SK-N-SH (cell line): ENCODE results near the gene TMEM176A. TPM values are rescaled to one million over a fixed set of nuclear protein-coding genes. Genes with fewer than 3 reads are reported as not detected.
"Not testable (repeated sequence)": the region's sequence is repeated elsewhere in the genome, so short reads cannot be mapped to it uniquely, and the experiment has no call there.

Source experiments
- CTCF ChIA-PET: fragments of 300-600, 350-600 bp; formaldehyde crosslinking; extraction: SDS; loops from one replicate; lab custom pipeline; 2021; lab: Yijun Ruan, JAX
- POLR2A ChIA-PET: fragments of 350-600 bp; sonication (Branson Sonifier 250); formaldehyde crosslinking; extraction: SDS; loops from one replicate; lab custom pipeline; 2020; ENCODE audit warnings: antibody characterized with exemption, inconsistent platforms; lab: Yijun Ruan, JAX
- DNase-seq: peaks from one replicate; pipeline ENCODE4 v3.0.0; 2012
- H2AFZ ChIP-seq: fragments of 200-600 bp; sonication (generic); 2 replicates; pipeline ENCODE4 v1.8.1; 2016; ENCODE audit warnings: antibody characterized with exemption, mild to moderate bottlenecking, low read depth
- H3F3A ChIP-seq: fragments of 200-600 bp; sonication (generic); replicated peaks from 2 replicates; pipeline ENCODE3; 2016; ENCODE audit warnings: antibody characterized with exemption, mild to moderate bottlenecking; ENCODE audit not compliant: insufficient read depth
- H3K27ac ChIP-seq, 2 experiments: fragments of 200-500 bp in 1 of 2; fragments of 200-600 bp in 1 of 2; sonication (Bioruptor generic) in 1 of 2; sonication (generic), shearing (Covaris generic) in 1 of 2; 2 replicates each; pipeline versions ENCODE4 v1.5.1 to v1.6.1; 2014 to 2016; ENCODE audit warnings: low read depth in 2 of 2, inconsistent platforms in 1 of 2, low read length in 1 of 2, mild to moderate bottlenecking in 1 of 2, mixed read lengths in 1 of 2
- H3K27me3 ChIP-seq: fragments of 200-600 bp; sonication (generic), shearing (Covaris generic); 2 replicates; pipeline ENCODE4 v1.6.1; 2016; ENCODE audit warnings: mixed run types; ENCODE audit not compliant: insufficient read depth
- H3K36me3 ChIP-seq, 2 experiments: fragments of 200-500 bp in 1 of 2; fragments of 200-600 bp in 1 of 2; sonication (Bioruptor generic) in 1 of 2; sonication (generic) in 1 of 2; replicated peaks in 1 of 2; 2 replicates each; pipeline versions ENCODE3 to v1.5.1; 2014 to 2016; ENCODE audit warnings: low read length in 1 of 2, mild to moderate bottlenecking in 1 of 2; ENCODE audit not compliant: insufficient read depth in 2 of 2, control insufficient read depth in 1 of 2
- H3K4me1 ChIP-seq, 2 experiments: fragments of 200-500 bp in 1 of 2; fragments of 200-600 bp in 1 of 2; sonication (Bioruptor generic) in 1 of 2; sonication (generic), shearing (Covaris generic) in 1 of 2; 2 replicates each; pipeline versions ENCODE4 v1.5.1 to v1.6.1; 2014 to 2016; ENCODE audit warnings: low read depth in 1 of 2, low read length in 1 of 2, mixed run types in 1 of 2; ENCODE audit not compliant: insufficient read depth in 2 of 2, control insufficient read depth in 1 of 2
- H3K4me2 ChIP-seq: fragments of 200-600 bp; sonication (generic), shearing (Covaris generic); 2 replicates; pipeline ENCODE4 v1.6.1; 2017; ENCODE audit warnings: mixed run types
- H3K4me3 ChIP-seq, 2 experiments: fragments of 200-500 bp in 1 of 2; fragments of 200-600 bp in 1 of 2; sonication (Bioruptor generic) in 1 of 2; sonication (generic), shearing (Covaris generic) in 1 of 2; 2 replicates each; pipeline versions ENCODE4 v1.5.1 to v1.8.1; 2014 to 2016; ENCODE audit warnings: low read depth in 2 of 2, inconsistent platforms in 1 of 2, low read length in 1 of 2, mild to moderate bottlenecking in 1 of 2, mixed read lengths in 1 of 2, moderate library complexity in 1 of 2
- H3K79me2 ChIP-seq: fragments of 200-600 bp; sonication (generic); 2 replicates; pipeline ENCODE4 v1.8.1; 2017; ENCODE audit warnings: mild to moderate bottlenecking; ENCODE audit not compliant: insufficient read depth
- H3K9ac ChIP-seq: fragments of 200-600 bp; sonication (generic); 2 replicates; pipeline ENCODE4 v1.6.1; 2017; ENCODE audit warnings: mixed run types
- H3K9me2 ChIP-seq: fragments of 200-600 bp; sonication (generic); 2 replicates; pipeline ENCODE4 v1.6.1; 2017; ENCODE audit warnings: mixed run types
- H3K9me3 ChIP-seq: fragments of 200-600 bp; sonication (generic); 2 replicates; pipeline ENCODE4 v1.6.1; 2017; ENCODE audit warnings: mixed run types, mild to moderate bottlenecking, moderate library complexity
- H4K20me1 ChIP-seq: fragments of 200-600 bp; sonication (generic); 2 replicates; pipeline ENCODE4 v1.6.1; 2017; ENCODE audit warnings: mild to moderate bottlenecking, mixed run types; ENCODE audit not compliant: insufficient read depth
- CTCF ChIP-seq: fragments of 200-600 bp; sonication (generic); IDR thresholded peaks from 2 replicates; pipeline ENCODE4 v1.6.1; 2017; ENCODE audit warnings: antibody characterized with exemption, mild to moderate bottlenecking, moderate library complexity
- MAX ChIP-seq: IDR thresholded peaks from 2 replicates; pipeline ENCODE4 v1.4.0; 2012; ENCODE audit warnings: low read depth
- MEF2A ChIP-seq: IDR thresholded peaks from 2 replicates; pipeline ENCODE4 v1.4.0; 2012; ENCODE audit warnings: low read depth, borderline replicate concordance
- POLR2AphosphoS5 ChIP-seq: IDR thresholded peaks from 2 replicates; pipeline ENCODE4 v1.6.1; 2012; ENCODE audit warnings: low read depth, low read length
- TCF12 ChIP-seq: IDR thresholded peaks from 2 replicates; pipeline ENCODE4 v1.4.0; 2012
- USF1 ChIP-seq: IDR thresholded peaks from 2 replicates; pipeline ENCODE4 v1.4.0; 2012; ENCODE audit warnings: low read depth, borderline replicate concordance
- YY1 ChIP-seq: IDR thresholded peaks from 2 replicates; pipeline ENCODE4 v1.4.0; 2012; ENCODE audit warnings: low read depth, mild to moderate bottlenecking
- WGBS: methylation state at CpG from one replicate; pipeline ENCODE4 v1.1.6; 2017; ENCODE audit warnings: low lambda C conversion rate; 5-methylcytosine and 5-hydroxymethylcytosine counted together
- polyA plus RNA-seq, 3 experiments: library from polyadenylated mRNA; depleted of rRNA; stranded (reverse); fragments of >200 nt; gene quantifications; 2 replicates each; pipeline ENCODE4 v1.2.3, GENCODE V29; 2012

The TMEM176A gene
- polyA plus RNA-seq, 1 of the 3 experiments (the other 2 are of a cell fraction): not detected

GRCh38 chr7:150806454-150806853, 5.9 kb downstream of the TMEM176A start:
- DNase-seq: no peak
- Histone ChIP-seq H3K79me2 (no peaks in the 10 kb centered on the region), H3K4me2 (no peak overlapping the region), H3K27ac (no peak overlapping the region), H2AFZ (no peak overlapping the region), H3K36me3 (no peaks in the 10 kb centered on the region), H3K9ac (no peak overlapping the region), H3K4me1 (peaks cover 0 to 7% of the 10 kb centered on the region in 2 experiments; a peak in 1 of 4 replicates), H4K20me1 (no peaks in the 10 kb centered on the region), H3F3A (no peaks in the 10 kb centered on the region), H3K9me3 (0 out of 2 replicates have a peak, but pooled peaks cover 7% of the 10 kb centered on the region), H3K9me2 (no peaks in the 10 kb centered on the region), H3K4me3 (no peak overlapping the region; a peak in 1 of 4 replicates), H3K27me3 (no peaks in the 10 kb centered on the region)
- TF ChIP-seq YY1: no peak
- TF ChIP-seq TCF12: no peak
- no peak for TF ChIP-seq USF1
- TF ChIP-seq POLR2AphosphoS5: no peak
- ChIA-PET POLR2A (no interaction called here), CTCF (interaction anchor here (1.5 kb wide), 1 partner anchor 8 kb away, joined by 3 read pairs; no protein-coding TSS in a partner anchor)
- 74% methylated on average over 3 of the region's 3 CpGs for WGBS

- CTCF ChIA-PET: interaction anchor here (1.5 kb wide), 1 partner anchor 9 kb away, joined by 3 read pairs; no protein-coding TSS in a partner anchor
- Histone ChIP-seq H3K27me3 (no peaks in the 10 kb centered on the region), H3K9me3 (0 out of 2 replicates have a peak, but pooled peaks cover 7% of the 10 kb centered on the region), H2AFZ (no peak overlapping the region), H4K20me1 (no peaks in the 10 kb centered on the region), H3K4me2 (no peak overlapping the region), H3K79me2 (no peaks in the 10 kb centered on the region), H3K4me1 (peaks cover 0 to 7% of the 10 kb centered on the region in 2 experiments; a peak in 1 of 4 replicates), H3K9me2 (no peaks in the 10 kb centered on the region), H3F3A (no peaks in the 10 kb centered on the region), H3K27ac (no peak overlapping the region), H3K4me3 (no peak overlapping the region; a peak in 1 of 4 replicates), H3K9ac (no peak overlapping the region), H3K36me3 (no peaks in the 10 kb centered on the region)
- 36% methylated on average over 2 of the region's 2 CpGs for WGBS
- no peak for DNase-seq
- POLR2A ChIA-PET: no interaction called here
- no peak for TF ChIP-seq MAX
- no peak for TF ChIP-seq MEF2A
- TF ChIP-seq CTCF: 0 out of 2 replicates have a peak, but pooled peaks have one; percentile 12
These were observed 6.3 kb downstream of the TMEM176A start for GRCh38 chr7:150806863-150807262.

- not testable (repeated sequence) for H3K9me2 ChIP-seq, DNase-seq, H2AFZ ChIP-seq, H3K9ac ChIP-seq, H3K79me2 ChIP-seq, H3K27me3 ChIP-seq, H3F3A ChIP-seq, H3K36me3 ChIP-seq, H3K4me2 ChIP-seq, H3K4me3 ChIP-seq, H4K20me1 ChIP-seq, H3K9me3 ChIP-seq, H3K27ac ChIP-seq, H3K4me1 ChIP-seq
- POLR2A ChIA-PET: interaction anchor here (0.7 kb wide), 1 partner anchor 20 kb away, joined by 3 read pairs; no protein-coding TSS in a partner anchor
- WGBS: 28% methylated on average over 11 of the region's 13 CpGs
- CTCF ChIA-PET: interaction anchor here (1.0 to 1.5 kb wide), 5 partner anchors 10 to 90 kb away, joined by 3 to 4 read pairs (median 3); no protein-coding TSS in a partner anchor
These were observed 7.3 kb downstream of the TMEM176A start for GRCh38 chr7:150807616-150808438.
